Stimulated activated CD8-positive, alpha-beta memory T cell treated with anti-CD3 and anti-CD28 coated beads, Interleukin-15, amount 100 ng/mL, for 48 hours (primary cell): ENCODE measurements around the gene USP37.

Source experiments
- DNase-seq, 2 donors: peaks; one replicate each; pipeline ENCODE4 v3.0.0-alpha.2; 2020; ENCODE audit warnings: low read depth in 2 of 2

The USP37 gene

DNA sequence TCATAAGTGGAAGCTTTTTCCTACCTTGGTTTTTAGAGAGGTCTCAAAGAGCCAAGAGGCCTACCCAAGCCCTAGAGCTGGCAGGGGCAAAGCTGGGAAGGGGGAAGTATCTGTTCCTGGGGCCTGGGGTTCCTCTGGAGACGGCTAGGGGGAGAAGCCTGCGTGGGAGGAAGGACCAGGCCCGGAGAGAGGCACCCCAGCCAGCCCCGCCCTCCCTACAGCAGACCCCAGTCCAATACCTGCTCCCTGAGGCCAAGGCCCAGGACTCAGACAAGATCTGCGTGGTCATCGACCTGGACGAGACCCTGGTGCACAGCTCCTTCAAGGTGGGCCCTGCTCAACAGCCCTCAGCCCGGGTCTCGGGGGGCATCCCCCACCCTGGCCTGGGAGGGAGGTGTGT is 166.3 kb downstream of the USP37 start:
- DNase-seq, result no peak

DNA sequence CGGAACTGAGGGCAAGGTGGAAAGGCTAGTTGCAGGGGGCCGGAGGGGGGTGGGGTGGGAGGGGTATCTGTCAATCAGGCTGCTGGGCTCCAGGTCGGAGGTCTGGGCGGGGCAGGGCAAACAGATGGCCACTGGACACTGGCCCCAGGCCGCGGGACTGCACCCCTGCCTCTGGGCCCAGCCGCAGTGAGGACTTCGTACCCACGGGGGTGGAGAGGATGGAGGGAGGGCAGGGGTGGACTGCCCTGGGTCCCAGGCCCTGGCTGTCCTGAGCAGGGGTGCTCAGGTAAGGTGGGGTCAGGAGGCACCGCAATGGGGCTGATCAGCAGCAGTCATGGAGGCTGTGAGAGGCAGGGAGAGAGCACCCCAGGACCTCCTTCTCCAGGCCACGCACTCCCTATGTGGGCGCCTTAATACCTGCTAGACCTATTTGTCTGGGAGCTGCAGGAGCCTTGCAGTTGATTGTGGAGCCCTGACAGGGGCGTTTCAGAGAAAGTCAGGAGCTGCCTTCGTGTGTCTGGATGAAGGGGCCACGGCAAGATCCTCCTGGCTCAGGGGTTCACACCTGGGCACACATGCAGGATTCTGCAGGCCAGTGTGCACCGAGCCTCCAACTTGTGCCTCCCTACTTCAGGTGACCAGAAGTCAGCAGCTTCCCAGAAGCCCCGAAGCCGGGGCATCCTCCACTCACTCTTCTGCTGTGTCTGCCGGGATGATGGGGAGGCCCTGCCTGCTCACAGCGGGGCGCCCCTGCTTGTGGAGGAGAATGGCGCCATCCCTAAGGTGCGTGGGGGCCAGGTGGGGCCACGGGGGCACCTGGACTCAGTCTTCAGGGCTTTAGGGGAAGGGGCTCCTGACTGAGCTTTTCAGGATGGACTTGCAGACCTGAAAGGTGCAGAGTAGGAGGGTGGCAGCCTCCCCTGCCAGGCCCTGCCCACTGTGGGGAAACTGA is 166.9 kb downstream of the USP37 start:
- no peak for DNase-seq
